ENCODE results near the gene ARHGAP32.

GRCh38 chr11:129148487-129148886 lies 43.6 kb downstream of the ARHGAP32 start:
- TF ChIP-seq CTCF (IDR thresholded peaks at IDR 0.05) (no peak), POLR2A (IDR thresholded peaks at IDR 0.05) (no peak)
